Measurements from ENCODE around the gene PTOV1.

PTOV1 gene

DNA sequence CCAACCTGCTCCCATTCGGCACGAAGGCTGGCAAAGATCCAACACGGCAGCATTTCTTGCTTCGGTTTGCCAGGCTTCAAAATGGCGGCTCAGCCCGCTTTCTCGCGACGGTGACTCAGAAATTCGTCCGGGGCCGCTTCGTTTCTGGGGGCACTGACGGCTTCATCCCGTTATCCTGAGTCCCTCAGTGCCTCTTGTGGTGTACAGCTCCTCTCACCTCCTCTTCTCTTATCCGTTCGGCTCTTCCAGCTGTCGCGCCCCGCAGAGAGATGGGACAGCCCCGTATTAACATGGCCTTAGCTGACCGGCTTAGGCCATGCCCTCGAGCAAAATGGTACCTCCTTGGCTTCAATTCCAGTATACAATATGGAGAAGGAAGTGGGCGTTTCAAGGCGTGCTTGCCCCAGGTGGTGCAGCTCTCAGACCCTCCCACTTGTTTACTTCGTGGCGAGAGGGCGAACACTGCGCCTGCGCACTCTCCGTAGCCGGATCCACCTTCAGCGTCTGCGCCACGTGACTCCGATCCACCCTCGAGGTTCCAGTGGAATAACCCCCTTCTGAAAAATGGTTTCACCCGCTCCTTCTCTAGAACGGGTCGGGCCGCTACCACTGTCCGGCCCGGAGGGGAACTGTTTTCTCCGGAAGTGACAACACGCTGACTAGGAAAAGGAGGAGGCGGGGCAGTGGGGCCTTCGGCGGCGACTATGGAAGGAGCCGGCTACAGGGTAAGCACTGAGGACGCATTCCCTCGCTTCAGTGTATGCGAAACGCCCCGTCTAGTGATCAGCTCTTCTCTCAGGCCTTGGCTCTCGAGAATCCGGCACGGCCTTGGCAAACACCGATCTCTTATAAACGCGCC is 26.3 kb downstream of the PTOV1 start, which contains the start of the genes AKT1S1 and TBC1D17:
AKT1S1 (minus strand) TSS at position 336 of the 859 bp plus-strand sequence. CDS start 4,060 bp downstream, outside the sequence.
TBC1D17 (plus strand) TSS at position 683 of the 859 bp plus-strand sequence; CDS start at position 705, 22 bp downstream.
- DNase-seq = peak; percentile 100

- DNase-seq = peak; percentile 99
Observed at GRCh38 chr19:49877879-49878743, 27.2 kb downstream of the PTOV1 start.

DNA sequence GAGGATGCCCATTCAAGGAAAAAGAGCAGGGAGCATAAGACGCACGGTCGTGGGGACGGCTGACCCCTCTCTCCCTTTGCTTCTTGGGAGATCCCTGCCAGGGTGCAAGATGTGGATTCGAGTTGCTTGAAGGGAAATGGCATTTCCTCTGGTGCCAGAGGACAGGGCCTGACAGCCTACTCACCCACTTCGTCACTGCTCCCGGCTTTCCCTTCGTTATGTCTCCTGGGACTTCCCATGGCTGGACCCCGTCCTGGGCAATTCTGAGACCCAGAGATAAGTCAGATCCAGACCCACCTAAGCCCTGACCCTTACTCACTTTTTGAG is 27.7 kb downstream of the PTOV1 start:
- DNase-seq = no peak

- no peak for DNase-seq
Observed at GRCh38 chr19:49879243-49879963, 28.4 kb downstream of the PTOV1 start.

- no peak for DNase-seq
Observed at GRCh38 chr19:49880162-49880869, 29.4 kb downstream of the PTOV1 start.

DNA sequence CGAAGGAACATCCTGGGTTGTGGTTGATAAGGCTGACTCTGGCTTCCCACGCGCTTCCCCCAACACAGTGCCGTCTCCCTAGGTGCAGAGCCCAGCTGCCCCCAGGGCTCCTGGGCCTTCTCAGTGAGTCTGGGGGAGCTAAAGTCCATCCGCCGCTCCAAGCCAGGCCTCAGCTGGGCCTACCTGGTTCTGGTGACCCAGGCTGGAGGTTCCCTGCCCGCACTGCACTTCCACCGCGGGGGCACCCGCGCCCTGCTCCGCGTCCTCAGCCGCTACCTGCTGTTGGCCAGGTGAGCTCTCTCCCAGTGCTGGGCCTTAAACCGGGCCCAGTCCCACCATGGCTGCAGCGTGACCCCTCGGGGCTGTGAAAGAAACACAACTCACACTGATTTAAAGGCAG is 30.2 kb downstream of the PTOV1 start:
- DNase-seq = no peak

DNA sequence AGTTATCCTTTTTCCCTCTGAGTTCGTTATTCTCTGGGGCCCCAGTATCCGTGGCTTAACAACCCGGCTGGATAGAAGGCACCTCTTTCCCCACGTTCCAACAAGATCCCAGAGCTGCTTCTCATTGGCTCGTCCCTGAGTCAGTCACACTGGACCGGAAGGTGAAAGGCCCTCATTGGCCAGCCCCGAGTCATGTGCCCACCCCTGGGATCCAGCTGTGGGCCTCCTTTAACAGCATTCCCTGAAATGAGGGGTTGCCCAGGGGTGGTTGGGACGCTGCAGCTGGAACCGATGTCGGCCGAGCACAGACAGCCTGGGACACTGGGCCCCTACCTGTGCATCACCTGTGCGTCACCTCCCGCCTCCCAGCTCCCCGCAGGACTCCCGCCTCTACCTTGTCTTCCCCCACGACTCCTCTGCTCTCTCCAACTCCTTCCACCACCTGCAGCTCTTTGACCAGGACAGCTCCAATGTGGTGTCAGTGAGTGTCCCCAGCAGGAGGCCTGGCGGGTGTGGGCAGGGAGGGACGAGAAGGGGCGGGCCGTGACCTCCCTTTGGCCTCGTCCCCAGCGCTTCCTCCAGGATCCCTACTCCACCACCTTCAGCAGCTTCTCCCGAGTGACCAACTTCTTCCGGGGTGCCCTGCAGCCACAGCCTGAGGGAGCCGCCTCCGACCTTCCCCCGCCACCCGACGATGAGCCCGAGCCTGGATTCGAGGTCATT is 30.9 kb downstream of the PTOV1 start:
- DNase-seq = no peak

DNA sequence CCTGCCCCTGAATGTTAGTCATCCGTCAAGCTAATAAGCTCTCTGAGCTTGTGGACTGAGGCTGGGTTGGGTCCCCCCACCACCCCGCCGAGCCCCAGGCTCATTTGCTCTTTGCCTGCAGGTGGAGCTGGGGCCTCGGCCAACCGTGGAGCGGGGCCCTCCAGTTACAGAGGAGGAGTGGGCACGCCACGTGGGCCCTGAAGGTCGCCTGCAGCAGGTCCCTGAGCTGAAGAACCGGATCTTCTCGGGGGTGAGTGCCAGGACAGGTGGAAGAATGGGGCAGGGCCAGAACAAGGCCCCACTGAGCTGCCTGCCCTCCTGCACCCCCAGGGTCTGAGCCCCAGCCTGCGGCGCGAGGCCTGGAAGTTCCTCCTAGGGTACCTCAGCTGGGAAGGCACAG is 31.7 kb downstream of the PTOV1 start:
- no peak for DNase-seq

- DNase-seq = no peak
Observed at GRCh38 chr19:49883094-49883493, 32.1 kb downstream of the PTOV1 start.

DNA sequence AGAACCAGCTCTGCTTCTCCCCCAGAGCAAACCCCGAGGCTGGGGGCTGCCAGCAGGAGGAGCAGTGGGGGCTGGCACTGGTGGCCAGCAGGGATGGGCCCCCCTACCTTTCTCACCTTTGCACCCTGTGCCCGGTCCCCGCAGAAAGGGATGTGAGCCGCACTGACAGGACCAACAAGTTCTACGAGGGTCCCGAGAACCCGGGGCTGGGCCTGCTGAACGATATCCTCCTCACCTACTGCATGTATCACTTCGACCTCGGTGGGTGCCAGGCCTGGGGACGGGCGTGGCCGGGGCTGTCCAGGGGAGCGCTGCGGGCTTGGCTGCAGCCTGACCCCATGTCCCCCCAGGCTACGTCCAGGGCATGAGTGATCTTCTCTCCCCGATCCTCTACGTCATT is 33.1 kb downstream of the PTOV1 start:
- DNase-seq = no peak

GRCh38 chr19:49884760-49885159 is 33.8 kb downstream of the PTOV1 start:
- no peak for DNase-seq

DNA sequence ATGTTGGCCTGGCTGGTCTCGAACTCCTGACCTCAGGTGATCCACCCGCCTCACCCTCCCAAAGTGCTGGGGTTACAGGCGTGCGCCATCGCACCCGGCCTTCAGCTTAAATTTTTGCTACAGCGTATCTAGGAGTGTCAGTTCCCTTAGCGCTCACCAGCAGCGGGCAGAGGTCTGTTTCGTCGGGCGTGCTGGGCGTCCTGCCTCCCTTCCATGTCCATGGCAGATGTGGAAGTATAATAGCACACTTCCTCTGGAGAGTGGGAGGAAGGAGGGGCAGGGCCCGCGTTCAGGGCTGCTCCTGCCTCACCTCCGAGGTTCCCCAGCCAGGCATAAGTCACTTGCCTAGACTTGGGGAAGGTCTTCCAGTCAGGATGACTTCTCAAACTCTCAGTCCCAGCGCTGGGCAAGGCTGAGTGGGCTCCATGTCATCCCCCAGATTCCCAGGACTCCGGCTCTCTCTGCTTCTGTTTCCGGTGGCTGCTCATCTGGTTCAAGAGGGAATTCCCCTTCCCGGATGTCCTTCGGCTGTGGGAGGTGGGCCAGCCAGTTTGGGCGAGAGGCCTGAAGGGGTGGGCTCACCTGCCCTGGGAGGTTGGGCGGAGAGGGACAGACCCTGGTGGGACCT is 36.2 kb downstream of the PTOV1 start:
- no peak for DNase-seq

DNA sequence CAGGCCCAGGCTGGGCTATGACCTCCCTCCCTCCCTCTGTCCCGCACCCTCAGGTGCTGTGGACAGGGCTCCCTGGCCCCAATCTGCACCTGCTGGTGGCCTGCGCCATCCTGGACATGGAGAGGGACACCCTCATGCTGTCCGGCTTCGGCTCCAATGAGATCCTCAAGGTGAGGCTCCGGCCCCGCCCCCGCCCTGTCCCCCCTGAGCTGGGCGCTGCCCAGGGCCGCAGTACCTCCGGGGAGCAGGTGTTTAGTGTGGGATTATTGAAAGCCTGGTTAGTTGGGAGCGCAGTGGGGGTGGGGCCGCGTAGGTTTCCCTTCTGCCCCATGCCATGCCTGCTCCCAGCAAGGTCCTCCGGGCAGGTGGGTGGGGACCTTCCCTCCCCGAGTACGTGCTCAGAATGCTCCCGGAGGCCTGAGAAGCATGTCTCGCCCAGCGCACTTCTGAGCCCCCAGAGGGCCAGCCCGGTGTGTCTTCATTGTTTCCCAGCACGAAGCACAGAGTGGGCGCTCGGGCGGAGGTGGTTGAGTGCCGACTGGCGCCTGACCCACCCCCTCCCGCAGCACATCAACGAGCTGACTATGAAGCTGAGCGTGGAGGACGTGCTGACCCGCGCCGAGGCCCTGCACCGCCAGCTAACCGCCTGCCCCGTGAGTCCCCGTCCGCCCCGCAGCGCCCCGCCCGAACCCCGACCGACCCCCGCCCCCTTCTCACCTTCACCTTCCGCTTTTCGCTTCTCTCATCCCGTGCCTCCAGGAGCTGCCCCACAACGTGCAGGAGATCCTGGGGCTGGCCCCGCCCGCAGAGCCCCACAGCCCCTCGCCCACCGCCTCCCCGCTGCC is 36.9 kb downstream of the PTOV1 start:
- no peak for DNase-seq

- no peak for DNase-seq
Observed at GRCh38 chr19:49888510-49888824, 37.5 kb downstream of the PTOV1 start.

DNA sequence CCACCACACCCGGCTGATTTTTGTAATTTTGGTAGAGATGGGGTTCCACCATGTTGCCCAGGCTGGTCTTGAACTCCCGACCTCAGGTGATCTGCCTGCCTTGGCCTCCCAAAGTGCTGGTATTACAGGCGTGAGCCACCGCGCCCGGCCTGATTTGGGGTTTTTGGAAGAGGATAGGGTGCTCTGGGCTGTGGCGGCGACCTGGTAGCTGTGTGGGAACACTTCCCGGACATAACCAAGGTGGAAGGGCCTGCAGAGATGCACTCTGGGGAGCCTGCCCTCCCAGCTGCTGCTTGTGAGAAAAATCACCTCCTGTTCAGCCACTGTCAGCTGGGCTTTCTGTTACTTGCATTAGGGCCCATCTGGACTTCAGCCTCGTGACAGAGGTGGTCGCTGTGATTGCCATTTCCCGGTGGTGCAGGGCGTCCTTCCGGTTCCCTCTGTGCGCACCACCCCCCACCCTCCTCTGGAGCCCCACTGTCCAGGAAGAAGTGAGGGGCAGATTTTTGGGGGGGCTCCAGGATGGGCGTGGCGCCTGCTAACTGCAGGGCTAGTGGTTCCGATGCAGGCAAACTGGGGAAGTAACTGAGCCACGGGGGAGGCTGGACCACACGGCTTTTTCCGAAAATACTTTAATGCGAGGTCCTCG is 38.2 kb downstream of the PTOV1 start:
- DNase-seq = no peak

GRCh38 chr19:49889687-49890348 is 38.9 kb downstream of the PTOV1 start:
- DNase-seq = peak; percentile 84

- peak; percentile 79 for DNase-seq
Observed at GRCh38 chr19:49890349-49891311, 39.7 kb downstream of the PTOV1 start.

GRCh38 chr19:49891393-49891792 is 40.4 kb downstream of the PTOV1 start:
- DNase-seq = no peak
